Bronchus fibroblast of lung (primary cell): ENCODE data around the gene MRGPRX2. TPM values are rescaled to one million over a fixed set of nuclear protein-coding genes. Genes with fewer than 3 reads are reported as not detected.

Experiments
- total RNA-seq: library from RNA; depleted of rRNA; stranded (reverse); fragments of >200 nt; gene quantifications from 2 replicates; pipeline ENCODE4 v1.2.3, GENCODE V29; 2015

Gene MRGPRX2
- not detected in 2 replicates for total RNA-seq

DNA sequence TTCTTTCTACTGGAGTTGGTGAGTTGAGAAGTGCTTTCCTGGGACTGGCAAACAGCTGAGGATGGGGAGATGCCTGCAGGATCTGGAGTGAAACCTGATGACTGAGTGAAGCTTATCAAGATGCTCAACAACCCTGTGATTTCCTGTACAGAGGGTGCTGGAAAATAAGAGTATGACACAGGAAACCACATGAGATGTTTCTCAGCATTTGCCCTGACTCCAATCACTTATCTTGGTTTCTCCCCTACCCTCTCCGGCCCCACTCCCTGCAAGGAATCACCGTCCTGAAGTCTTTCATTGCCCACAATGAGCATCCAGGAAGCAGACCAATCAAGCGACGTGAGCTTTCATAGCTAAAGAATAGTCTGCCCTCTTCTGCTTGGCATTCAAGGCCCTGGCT is at the start of gene MRGPRX2:
TSS of gene MRGPRX2 (minus strand) at position 89 of the 400 bp plus-strand sequence. CDS start 4,315 bp downstream, outside the sequence.

Other genes starting within 250 kb of the MRGPRX2 start
- not detected in 2 replicates for gene MRGPRX1, start 121.3 kb downstream of the MRGPRX2 start, total RNA-seq
- 11.4 and 13.8 TPM in 2 replicates for gene ZDHHC13, start 56.5 kb upstream of the MRGPRX2 start, total RNA-seq
- gene CSRP3, start 141.3 kb upstream of the MRGPRX2 start, total RNA-seq = not detected in 2 replicates
- gene E2F8, start 180.2 kb upstream of the MRGPRX2 start, total RNA-seq = 3.3 and 3.9 TPM in 2 replicates